ENCODE results near the gene HASPIN. TPM values are rescaled to one million over a fixed set of nuclear protein-coding genes. Genes with fewer than 3 reads are reported as not detected.

Gene HASPIN
- 1 to 10 TPM; 1.0 to 3.9 TPM for total RNA-seq

DNA sequence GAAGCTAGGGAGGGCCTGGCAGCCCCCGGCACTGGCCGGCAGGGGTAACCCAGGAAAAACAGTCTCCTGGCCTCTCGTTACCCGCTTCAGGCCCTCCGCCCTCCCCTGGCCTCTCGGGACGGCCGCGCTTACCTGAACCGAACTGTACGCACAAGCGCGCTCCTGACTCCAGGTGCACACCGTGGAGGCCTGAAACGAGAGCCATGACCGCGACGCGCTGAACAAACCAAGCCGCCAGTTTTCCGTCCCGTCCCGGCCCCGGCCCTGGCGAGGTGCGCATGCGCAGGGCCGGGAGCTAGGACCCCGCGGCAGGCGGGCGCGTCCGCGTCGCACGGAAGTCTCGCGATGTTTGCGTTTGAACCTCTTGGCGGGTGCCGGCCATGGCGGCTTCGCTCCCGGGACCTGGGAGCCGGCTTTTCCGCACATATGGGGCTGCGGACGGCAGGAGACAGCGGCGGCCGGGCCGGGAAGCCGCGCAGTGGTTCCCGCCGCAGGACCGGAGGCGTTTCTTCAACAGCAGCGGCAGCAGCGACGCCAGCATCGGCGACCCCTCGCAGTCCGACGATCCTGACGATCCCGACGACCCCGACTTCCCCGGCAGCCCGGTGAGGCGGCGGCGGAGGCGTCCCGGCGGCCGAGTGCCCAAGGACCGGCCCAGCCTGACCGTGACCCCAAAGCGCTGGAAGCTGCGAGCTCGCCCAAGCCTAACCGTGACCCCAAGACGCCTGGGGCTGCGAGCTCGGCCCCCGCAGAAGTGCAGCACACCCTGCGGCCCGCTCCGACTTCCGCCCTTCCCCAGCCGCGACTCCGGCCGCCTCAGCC, at the start of gene HASPIN:
Gene HASPIN (plus strand): TSS at position 348 of the 822 bp plus-strand sequence. CDS start 33 bp downstream, at position 381.
- intact Hi-C loops (cut with DNase I), result loop anchor here (2.0 kb wide), 1 partner anchor 55 kb away; the partner anchor contains the start of genes EMC6 and TAX1BP3
- under 1% methylated on average over 25 of the region's 98 CpGs for WGBS

DNA sequence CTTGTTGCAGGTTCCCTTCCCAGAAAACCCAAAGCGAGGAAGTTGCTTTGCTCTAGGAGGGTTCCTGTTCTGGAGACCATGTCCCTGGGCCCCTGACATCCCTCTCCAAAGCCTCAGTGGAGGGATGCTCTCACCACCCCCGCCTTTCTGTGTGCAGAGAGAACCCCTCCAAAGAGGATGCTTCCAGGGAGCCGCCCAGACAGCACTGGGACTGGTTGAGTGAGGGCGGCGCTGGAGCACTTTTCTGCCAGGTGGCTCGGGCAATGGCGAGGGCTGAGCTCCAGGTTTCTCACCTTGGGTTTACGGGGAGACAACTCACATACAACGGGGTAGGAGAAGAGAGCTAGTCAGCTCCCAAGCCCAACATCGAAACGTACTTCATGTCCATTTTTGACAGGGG, 47.8 kb upstream of the HASPIN start:
- TF ChIP-seq POLR2AphosphoS5 (IDR thresholded peaks at IDR 0.05) (no peak), POLR2A (IDR thresholded peaks at IDR 0.05) (no peak)
- TF ChIP-seq, protein P1, sequence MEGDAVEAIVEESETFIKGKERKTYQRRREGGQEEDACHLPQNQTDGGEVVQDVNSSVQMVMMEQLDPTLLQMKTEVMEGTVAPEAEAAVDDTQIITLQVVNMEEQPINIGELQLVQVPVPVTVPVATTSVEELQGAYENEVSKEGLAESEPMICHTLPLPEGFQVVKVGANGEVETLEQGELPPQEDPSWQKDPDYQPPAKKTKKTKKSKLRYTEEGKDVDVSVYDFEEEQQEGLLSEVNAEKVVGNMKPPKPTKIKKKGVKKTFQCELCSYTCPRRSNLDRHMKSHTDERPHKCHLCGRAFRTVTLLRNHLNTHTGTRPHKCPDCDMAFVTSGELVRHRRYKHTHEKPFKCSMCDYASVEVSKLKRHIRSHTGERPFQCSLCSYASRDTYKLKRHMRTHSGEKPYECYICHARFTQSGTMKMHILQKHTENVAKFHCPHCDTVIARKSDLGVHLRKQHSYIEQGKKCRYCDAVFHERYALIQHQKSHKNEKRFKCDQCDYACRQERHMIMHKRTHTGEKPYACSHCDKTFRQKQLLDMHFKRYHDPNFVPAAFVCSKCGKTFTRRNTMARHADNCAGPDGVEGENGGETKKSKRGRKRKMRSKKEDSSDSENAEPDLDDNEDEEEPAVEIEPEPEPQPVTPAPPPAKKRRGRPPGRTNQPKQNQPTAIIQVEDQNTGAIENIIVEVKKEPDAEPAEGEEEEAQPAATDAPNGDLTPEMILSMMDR (IDR thresholded peaks at IDR 0.05), result no peak
- WGBS, result 61% methylated on average over 11 of the region's 11 CpGs
- no peak for DNase-seq (ENCODE audit: low spot score)
- intact Hi-C loops (cut with DNase I), result no loop called here
- Histone ChIP-seq H3K9me3 (no peaks in the 10 kb centered on the region), H3K36me3 (no peaks in the 10 kb centered on the region), H3K27ac (no peak overlapping the region), H3K4me1 (replicated peaks) (no peaks in the 10 kb centered on the region), H3K27me3 (replicated peaks; ENCODE audit: insufficient read depth) (no peaks in the 10 kb centered on the region), H3K4me3 (no peak overlapping the region)

More for the DNA sequence above, at the start of gene HASPIN:
- peak; percentile 81 for DNase-seq (ENCODE audit: low spot score)
- no peaks in the 10 kb centered on the region for H3K9me3 ChIP-seq
- H3K4me3 ChIP-seq, result peak within 1 kb of the TSS; percentile 67 to 89
- peak within 1 kb of the TSS; percentile 81 to 90 for H3K27ac ChIP-seq
- no peaks in the 10 kb centered on the region for H3K27me3 ChIP-seq (replicated peaks; ENCODE audit: insufficient read depth)
- TF ChIP-seq POLR2AphosphoS5 (IDR thresholded peaks at IDR 0.05) (peak; percentile 98), POLR2A (IDR thresholded peaks at IDR 0.05) (peak; percentile 68)
- TF ChIP-seq, protein P1 (IDR thresholded peaks at IDR 0.05), result peak in 2 of 4 experiments; percentile 35 to 36
- H3K4me1 ChIP-seq (replicated peaks), result peaks cover 2% of the 10 kb centered on the region
- no peaks in the 10 kb centered on the region for H3K36me3 ChIP-seq

DNA sequence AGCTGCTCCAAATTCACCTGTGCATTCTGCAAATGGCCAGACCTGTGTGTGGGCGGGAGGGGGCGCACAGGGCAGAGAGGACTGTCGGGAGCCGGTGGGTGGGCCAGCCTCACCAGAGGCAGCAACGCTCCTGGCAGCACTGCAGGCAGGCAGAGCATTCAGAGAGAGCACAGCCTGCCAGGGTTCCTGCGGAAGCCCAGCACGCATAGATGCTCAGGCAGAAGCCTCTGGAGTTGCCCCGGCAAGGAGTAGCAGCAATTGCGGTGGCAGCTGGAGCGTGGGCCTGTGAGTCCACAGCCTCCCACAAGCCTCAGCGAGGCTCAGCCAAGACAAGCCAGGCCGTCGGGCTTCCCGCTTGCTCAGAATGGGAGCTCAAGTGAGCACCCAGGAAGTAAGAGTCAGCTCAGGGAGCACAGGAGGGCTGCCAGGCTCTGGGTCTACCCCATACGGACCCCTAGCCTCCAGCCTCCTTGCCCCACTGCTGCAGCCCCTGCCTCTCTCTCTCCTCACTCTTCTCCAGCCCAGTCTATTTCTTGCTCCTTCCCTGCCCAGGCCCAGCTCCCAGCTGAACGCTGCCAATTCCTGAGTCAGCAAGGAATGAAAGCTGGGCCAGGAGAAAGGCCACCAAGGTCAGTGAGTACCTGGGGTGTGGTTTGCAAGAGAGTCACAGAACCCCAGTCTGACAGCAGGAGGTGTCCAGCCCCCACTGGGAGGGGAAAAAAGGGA, 45.4 kb upstream of the HASPIN start:
- Histone ChIP-seq H3K27me3 (replicated peaks; ENCODE audit: insufficient read depth) (peaks cover 4% of the 10 kb centered on the region), H3K36me3 (no peaks in the 10 kb centered on the region), H3K9me3 (no peaks in the 10 kb centered on the region), H3K4me1 (replicated peaks) (no peaks in the 10 kb centered on the region), H3K4me3 (no peak overlapping the region), H3K27ac (no peak overlapping the region)
- intact Hi-C loops (cut with DNase I), result no loop called here
- TF ChIP-seq, protein P1 (IDR thresholded peaks at IDR 0.05), result no peak
- TF ChIP-seq POLR2AphosphoS5 (IDR thresholded peaks at IDR 0.05) (no peak), POLR2A (IDR thresholded peaks at IDR 0.05) (no peak)
- 47% methylated on average over 16 of the region's 16 CpGs for whole genome bisulfite sequencing
- no peak for DNase-seq (ENCODE audit: low spot score)

DNA sequence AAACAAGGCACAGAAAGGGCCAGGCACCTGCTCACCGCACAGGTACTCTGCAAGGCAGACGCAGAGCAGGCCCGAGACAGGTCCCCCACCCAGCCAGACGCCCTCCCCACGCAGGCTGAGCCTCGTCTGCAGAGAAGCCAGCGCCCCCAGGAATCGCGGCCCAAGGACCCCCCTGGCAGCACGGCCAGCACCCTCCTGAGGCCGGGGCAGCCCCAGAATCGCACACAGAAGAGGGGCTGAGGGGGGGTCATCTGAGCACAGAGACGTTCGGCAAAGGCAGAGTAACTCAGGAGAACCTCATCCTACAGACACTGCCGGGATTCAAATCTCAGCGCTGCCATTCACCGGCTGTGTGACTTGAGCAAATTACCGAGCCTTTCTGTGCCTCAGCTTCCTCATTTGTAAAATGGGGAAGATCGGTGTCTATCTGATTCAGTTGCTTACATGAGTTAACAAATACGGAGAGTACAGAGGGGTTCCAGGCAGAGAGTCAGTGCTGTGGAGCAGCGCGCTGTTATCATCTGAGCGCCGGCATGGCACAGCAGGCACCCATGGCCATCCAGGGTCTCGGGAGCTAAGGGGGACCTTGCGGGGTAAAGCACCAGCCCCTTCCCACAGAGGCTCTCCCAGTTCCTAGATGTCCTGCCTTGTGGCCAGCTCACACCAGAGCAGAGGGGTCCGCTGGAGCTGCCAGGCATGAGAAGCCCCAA, 44.7 kb upstream of the HASPIN start:
- H3K27ac ChIP-seq, result no peak overlapping the region
- H3K9me3 ChIP-seq, result no peaks in the 10 kb centered on the region
- intact Hi-C loops (cut with DNase I), result no loop called here
- 87% methylated on average over 26 of the region's 27 CpGs for WGBS
- no peak for DNase-seq (ENCODE audit: low spot score)
- no peaks in the 10 kb centered on the region for H3K4me1 ChIP-seq (replicated peaks)
- no peak overlapping the region for H3K4me3 ChIP-seq
- H3K36me3 ChIP-seq, result no peaks in the 10 kb centered on the region
- no peak for TF ChIP-seq POLR2A (IDR thresholded peaks at IDR 0.05)
- TF ChIP-seq, protein P1 (IDR thresholded peaks at IDR 0.05), result no peak
- no peak for TF ChIP-seq POLR2AphosphoS5 (IDR thresholded peaks at IDR 0.05)
- H3K27me3 ChIP-seq (replicated peaks; ENCODE audit: insufficient read depth), result peaks cover 7% of the 10 kb centered on the region

Data from prostate gland (tissue), 2 donors.